Measurements from ENCODE around the gene RSPH9.

DNA sequence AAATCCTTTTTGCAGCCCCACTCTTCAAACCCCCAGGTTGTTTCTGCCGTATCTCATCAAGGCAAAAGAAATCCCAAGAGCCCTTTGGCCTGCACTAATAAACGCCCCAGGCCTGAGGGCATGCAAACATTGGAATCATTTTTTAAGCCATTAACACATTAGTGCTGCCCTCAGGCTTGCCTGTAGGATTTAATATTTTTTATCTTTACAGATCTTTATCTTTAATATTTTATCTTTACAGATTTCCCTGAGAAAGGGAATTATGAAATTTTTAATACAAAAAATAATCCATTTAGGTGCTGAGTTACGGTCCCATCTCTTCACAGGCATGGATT lies 30.5 kb upstream of the RSPH9 start:
- TF ChIP-seq TAF1 (conservative IDR thresholded peaks at IDR 0.05), result no peak
- no peak for TF ChIP-seq CTCF (IDR thresholded peaks at IDR 0.05; ENCODE audit: low read depth, low read length, missing input control)
- TF ChIP-seq SP1 (IDR thresholded peaks at IDR 0.05), result no peak
- no peak for TF ChIP-seq FOXA1 (IDR thresholded peaks at IDR 0.05)
- no peak for TF ChIP-seq ATF3 (IDR thresholded peaks at IDR 0.05)
- no peak for TF ChIP-seq JUND (IDR thresholded peaks at IDR 0.05)
- no peak for TF ChIP-seq NR2F2 (IDR thresholded peaks at IDR 0.05)
- TF ChIP-seq YY1 (IDR thresholded peaks at IDR 0.05), result no peak
- no peak for TF ChIP-seq HNF4A (conservative IDR thresholded peaks at IDR 0.05)
- TF ChIP-seq, protein P1, sequence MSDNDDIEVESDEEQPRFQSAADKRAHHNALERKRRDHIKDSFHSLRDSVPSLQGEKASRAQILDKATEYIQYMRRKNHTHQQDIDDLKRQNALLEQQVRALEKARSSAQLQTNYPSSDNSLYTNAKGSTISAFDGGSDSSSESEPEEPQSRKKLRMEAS (IDR thresholded peaks at IDR 0.05), result no peak
- TF ChIP-seq, protein P2, sequence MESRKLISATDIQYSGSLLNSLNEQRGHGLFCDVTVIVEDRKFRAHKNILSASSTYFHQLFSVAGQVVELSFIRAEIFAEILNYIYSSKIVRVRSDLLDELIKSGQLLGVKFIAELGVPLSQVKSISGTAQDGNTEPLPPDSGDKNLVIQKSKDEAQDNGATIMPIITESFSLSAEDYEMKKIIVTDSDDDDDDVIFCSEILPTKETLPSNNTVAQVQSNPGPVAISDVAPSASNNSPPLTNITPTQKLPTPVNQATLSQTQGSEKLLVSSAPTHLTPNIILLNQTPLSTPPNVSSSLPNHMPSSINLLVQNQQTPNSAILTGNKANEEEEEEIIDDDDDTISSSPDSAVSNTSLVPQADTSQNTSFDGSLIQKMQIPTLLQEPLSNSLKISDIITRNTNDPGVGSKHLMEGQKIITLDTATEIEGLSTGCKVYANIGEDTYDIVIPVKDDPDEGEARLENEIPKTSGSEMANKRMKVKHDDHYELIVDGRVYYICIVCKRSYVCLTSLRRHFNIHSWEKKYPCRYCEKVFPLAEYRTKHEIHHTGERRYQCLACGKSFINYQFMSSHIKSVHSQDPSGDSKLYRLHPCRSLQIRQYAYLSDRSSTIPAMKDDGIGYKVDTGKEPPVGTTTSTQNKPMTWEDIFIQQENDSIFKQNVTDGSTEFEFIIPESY (IDR thresholded peaks at IDR 0.05), result no peak
- TF ChIP-seq RAD21 (IDR thresholded peaks at IDR 0.05), result no peak
- no peak for TF ChIP-seq EGR1 (IDR thresholded peaks at IDR 0.05; ENCODE audit: low read depth in 2 of 2)

Data from liver (tissue), 3 donors.